Stimulated activated memory B cell treated with anti-CD40 and anti-IgM and Interleukin-4, amounts not matched to agents 10 μg/mL and 1 μg/mL and 100 μg/mL, for 72 hours (primary cell): ENCODE results near the gene C2CD4C.
A peak's percentile ranks its signal among the peaks of the same experiment; 100 is the strongest.

Experiments
- ATAC-seq: fragments of 150-1000 bp; cut with Tn5 transposase; 2 replicates; pipeline ENCODE4 v1.10.0; 2021
- H3K27ac Mint-ChIP-seq: one replicate; pipeline ENCODE4 v1.8.0; 2022; ENCODE audit warnings: mild to moderate bottlenecking, mixed read lengths
- H3K27me3 Mint-ChIP-seq: one replicate; pipeline ENCODE4 v1.8.0; 2022; ENCODE audit warnings: mixed read lengths
- H3K36me3 Mint-ChIP-seq: one replicate; pipeline ENCODE4 v1.8.0; 2022; ENCODE audit warnings: mixed read lengths
- H3K4me1 Mint-ChIP-seq: one replicate; pipeline ENCODE4 v1.8.0; 2022; ENCODE audit warnings: mixed read lengths
- H3K4me3 Mint-ChIP-seq: one replicate; pipeline ENCODE4 v1.8.0; 2022; ENCODE audit warnings: mild to moderate bottlenecking, moderate library complexity, mixed read lengths
- H3K9me3 Mint-ChIP-seq: one replicate; pipeline ENCODE4 v1.8.0; 2022; ENCODE audit warnings: mixed read lengths

C2CD4C gene

GRCh38 chr19:374183-374885, 34.6 kb downstream of the C2CD4C start:
- Mint-ChIP-seq H3K36me3 (no peaks in the 10 kb centered on the region), H3K4me1 (no peaks in the 10 kb centered on the region), H3K27ac (no peak overlapping the region), H3K4me3 (no peak overlapping the region), H3K9me3 (no peaks in the 10 kb centered on the region), H3K27me3 (peaks cover 68% of the 10 kb centered on the region)
- no peak for ATAC-seq

DNA sequence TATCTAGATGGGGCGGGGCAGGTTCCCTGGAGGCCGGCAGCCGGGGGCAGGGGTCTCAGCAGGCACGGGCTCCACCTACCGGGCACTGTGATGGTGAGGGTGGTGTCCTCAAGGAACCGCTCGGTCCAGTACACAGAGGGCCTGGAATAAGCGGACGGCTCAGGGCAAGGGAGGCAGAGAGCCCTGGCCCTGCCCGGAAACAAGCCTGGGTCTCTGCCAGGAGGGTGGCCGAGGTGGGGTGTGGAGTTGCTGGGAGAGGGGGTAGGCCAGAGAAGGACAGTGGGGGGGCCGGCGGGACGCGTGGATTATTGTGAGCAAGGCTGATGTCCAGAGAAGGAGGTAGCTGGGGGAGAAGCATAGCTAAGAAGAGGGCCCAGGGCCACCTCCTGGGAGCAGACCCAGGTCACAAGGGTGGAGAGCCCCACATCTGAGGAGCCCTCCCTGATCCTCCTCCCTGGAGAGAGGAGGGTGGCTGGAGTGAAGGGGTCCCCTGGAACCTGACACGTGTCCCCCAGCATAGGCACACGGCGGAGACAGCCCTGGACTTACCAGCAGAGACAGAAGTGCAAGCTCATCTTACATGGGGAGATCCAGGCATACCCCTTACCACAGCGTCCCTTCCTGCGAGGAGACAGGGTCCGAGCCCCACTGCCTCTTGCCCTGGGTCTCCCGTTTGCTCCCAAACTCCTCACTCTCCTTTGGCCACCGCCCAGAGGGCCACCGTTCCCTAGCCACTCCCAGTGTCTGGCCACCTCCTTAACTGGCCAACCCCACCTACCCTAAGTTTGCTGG, 35.4 kb downstream of the C2CD4C start:
- no peaks in the 10 kb centered on the region for H3K9me3 Mint-ChIP-seq
- no peak overlapping the region for H3K4me3 Mint-ChIP-seq
- no peaks in the 10 kb centered on the region for H3K36me3 Mint-ChIP-seq
- ATAC-seq = peak; percentile 13
- no peaks in the 10 kb centered on the region for H3K4me1 Mint-ChIP-seq
- H3K27me3 Mint-ChIP-seq = peaks cover 76% of the 10 kb centered on the region
- H3K27ac Mint-ChIP-seq = no peak overlapping the region

DNA sequence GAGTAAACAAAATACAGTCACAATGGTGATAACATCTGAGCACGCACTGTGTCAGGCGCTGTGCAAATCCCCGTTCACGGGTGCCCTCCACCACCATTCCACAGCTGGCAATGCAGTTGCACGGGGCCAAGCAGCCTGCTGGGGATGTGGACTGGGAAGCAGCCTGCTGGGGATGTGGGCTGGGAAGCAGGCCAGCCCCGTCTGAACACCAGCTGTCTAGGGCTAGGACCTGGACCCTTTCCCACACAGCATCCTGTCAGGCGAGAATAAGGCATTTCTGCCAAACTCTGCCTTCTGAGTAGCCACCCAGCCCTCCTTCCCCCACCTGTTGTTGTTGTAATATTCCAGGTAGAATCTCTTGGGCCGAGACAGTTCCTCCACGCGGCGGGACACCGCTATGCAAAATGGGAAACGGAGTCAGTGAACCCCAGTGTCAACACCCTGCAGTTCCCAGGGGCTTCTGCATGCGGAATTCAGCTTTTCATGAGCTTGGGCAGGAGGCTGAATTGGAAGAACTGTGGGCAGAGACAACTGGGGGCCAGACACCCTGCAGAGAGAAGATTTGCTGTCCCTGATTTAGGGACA, 36.5 kb downstream of the C2CD4C start:
- Mint-ChIP-seq H3K4me1 (no peaks in the 10 kb centered on the region), H3K9me3 (no peaks in the 10 kb centered on the region), H3K27me3 (peaks cover 74% of the 10 kb centered on the region), H3K4me3 (no peak overlapping the region), H3K36me3 (no peaks in the 10 kb centered on the region), H3K27ac (no peak overlapping the region)
- ATAC-seq = no peak

DNA sequence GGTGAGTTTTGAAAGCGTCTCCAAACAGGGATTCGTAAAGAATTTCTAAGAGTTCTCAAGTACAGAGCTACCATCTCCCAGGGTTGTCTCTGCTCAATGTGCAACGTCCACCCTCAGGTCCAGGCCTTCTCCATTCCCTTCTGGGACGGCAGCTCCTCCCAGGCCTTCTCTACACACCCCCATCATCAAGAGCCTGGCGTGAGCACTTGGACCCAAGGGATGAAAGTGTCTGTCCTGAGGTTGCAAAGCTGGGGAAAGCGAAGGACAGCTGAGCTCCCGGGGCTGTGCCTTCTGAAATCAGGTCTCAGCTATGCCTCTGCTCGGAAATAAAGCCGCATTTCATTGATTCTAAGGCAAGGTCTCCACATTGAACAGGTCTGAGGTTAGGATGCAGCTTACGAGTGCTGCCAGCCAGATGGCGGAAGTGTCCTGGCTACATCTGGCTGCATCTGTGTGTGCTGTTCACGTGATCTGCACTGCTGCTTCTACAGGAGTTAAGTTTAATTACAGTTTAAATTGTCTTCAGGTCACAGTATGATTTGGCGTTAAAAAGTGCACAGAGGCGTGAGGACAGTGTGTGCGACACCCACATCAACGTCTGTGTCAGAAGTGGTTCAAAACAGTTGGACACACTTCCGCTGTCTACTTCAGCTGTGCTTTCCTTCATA, 37.3 kb downstream of the C2CD4C start:
- Mint-ChIP-seq H3K36me3 (no peaks in the 10 kb centered on the region), H3K4me1 (no peaks in the 10 kb centered on the region), H3K27me3 (peaks cover 81% of the 10 kb centered on the region), H3K4me3 (no peak overlapping the region), H3K27ac (no peak overlapping the region), H3K9me3 (no peaks in the 10 kb centered on the region)
- ATAC-seq = no peak

GRCh38 chr19:370641-371330, 38.2 kb downstream of the C2CD4C start:
- Mint-ChIP-seq H3K27ac (no peak overlapping the region), H3K4me3 (no peak overlapping the region), H3K27me3 (peaks cover 76% of the 10 kb centered on the region), H3K9me3 (no peaks in the 10 kb centered on the region), H3K4me1 (no peaks in the 10 kb centered on the region), H3K36me3 (no peaks in the 10 kb centered on the region)
- ATAC-seq = no peak

GRCh38 chr19:369876-370275, 39.1 kb downstream of the C2CD4C start:
- ATAC-seq = no peak
- no peaks in the 10 kb centered on the region for H3K9me3 Mint-ChIP-seq
- peaks cover 67% of the 10 kb centered on the region for H3K27me3 Mint-ChIP-seq
- H3K27ac Mint-ChIP-seq = no peak overlapping the region
- no peaks in the 10 kb centered on the region for H3K36me3 Mint-ChIP-seq
- no peak overlapping the region for H3K4me3 Mint-ChIP-seq
- H3K4me1 Mint-ChIP-seq = no peaks in the 10 kb centered on the region

DNA sequence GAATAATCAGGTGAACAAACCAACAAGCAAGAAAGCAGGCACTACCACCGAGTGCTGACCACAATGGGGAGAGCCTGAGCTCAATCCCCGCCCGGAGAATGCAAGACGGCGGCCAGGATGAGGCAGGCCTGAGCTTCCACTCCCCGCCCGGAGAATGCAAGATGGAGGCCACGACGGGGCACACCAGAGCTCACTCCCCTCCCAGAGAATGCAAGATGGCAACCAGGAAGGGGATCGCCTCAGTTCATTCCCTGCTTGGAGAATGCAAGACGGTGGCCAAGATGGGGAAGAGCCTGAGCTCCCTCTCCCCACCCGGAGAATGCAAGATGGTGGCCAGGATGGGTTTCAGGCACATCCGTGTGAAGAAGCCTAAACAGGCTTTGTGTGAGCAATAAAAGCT, 39.7 kb downstream of the C2CD4C start:
- Mint-ChIP-seq H3K9me3 (no peaks in the 10 kb centered on the region), H3K27ac (no peak overlapping the region), H3K4me3 (no peak overlapping the region), H3K36me3 (no peaks in the 10 kb centered on the region), H3K27me3 (peaks cover 60% of the 10 kb centered on the region), H3K4me1 (no peaks in the 10 kb centered on the region)
- ATAC-seq = no peak

DNA sequence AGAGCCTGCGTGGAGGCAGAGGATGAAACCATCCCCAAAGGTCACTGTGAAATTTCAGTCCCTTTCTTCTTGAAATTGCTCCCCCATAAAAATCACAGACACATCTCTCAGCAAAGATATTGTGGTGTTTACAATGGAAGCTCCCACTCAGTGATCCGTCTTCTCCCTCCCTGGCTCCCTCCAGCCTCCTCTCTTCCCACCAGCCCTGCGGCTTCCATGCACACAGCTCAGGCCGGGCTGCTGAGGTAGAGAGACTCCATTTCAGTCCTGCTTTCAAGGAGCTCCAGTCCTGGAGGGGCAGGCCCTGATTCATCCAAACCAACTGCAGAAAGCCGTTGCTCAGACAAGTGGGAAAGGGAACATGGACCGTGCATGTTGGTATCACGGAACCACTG, 40.3 kb downstream of the C2CD4C start:
- Mint-ChIP-seq H3K27me3 (peaks cover 54% of the 10 kb centered on the region), H3K4me3 (no peak overlapping the region), H3K4me1 (no peaks in the 10 kb centered on the region), H3K9me3 (no peaks in the 10 kb centered on the region), H3K27ac (no peak overlapping the region), H3K36me3 (no peaks in the 10 kb centered on the region)
- no peak for ATAC-seq

GRCh38 chr19:367963-368629, 40.9 kb downstream of the C2CD4C start:
- Mint-ChIP-seq H3K4me1 (no peaks in the 10 kb centered on the region), H3K4me3 (no peak overlapping the region), H3K36me3 (no peaks in the 10 kb centered on the region), H3K9me3 (no peaks in the 10 kb centered on the region), H3K27me3 (peaks cover 49% of the 10 kb centered on the region), H3K27ac (no peak overlapping the region)
- ATAC-seq = no peak

DNA sequence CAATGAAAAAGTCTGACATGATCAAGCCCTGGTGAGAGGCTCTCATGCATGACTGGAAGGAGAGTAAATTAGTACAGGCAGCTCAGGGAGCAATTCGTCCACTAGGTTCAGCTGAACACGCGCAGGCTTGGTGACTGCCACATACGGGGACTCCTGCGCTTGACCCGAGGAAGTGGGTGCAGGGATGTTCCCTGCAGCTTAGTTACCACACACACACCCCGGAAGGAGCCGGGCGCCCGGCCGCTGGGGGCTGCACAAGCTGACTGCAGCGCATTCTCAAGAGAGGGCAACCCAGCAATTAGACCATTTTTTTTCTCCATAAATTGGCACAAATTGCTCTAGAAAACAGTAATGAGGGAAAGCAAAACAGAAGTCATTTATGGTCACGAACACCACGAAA, 41.4 kb downstream of the C2CD4C start:
- H3K9me3 Mint-ChIP-seq = no peaks in the 10 kb centered on the region
- H3K27me3 Mint-ChIP-seq = peaks cover 43% of the 10 kb centered on the region

DNA sequence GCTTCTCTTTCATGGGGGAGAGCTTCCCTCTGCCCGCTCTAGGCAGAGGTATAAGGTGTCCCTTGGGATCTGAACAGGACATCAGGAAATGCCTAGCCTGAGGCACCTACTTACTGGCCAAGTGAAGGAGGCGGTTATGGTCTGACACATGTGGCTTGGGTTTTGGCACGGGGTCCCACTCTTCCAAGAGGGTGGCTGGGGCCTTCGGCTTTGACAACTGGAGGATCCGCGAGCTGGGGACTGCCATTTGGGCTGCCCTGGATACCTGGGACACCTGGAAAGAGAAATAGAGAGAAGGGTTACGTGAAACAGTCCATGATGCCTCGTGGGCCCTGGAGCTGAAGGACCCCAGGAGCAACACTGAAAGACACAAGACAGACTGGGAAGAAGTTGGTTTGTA, 42.0 kb downstream of the C2CD4C start:
- no peak for ATAC-seq
- Mint-ChIP-seq H3K4me3 (no peak overlapping the region), H3K27me3 (peaks cover 37% of the 10 kb centered on the region), H3K36me3 (no peaks in the 10 kb centered on the region), H3K4me1 (no peaks in the 10 kb centered on the region), H3K9me3 (no peaks in the 10 kb centered on the region), H3K27ac (no peak overlapping the region)

More for the DNA sequence above, 41.4 kb downstream of the C2CD4C start:
- ATAC-seq = no peak
- no peaks in the 10 kb centered on the region for H3K36me3 Mint-ChIP-seq
- H3K4me3 Mint-ChIP-seq = no peak overlapping the region
- H3K4me1 Mint-ChIP-seq = no peaks in the 10 kb centered on the region
- no peak overlapping the region for H3K27ac Mint-ChIP-seq

DNA sequence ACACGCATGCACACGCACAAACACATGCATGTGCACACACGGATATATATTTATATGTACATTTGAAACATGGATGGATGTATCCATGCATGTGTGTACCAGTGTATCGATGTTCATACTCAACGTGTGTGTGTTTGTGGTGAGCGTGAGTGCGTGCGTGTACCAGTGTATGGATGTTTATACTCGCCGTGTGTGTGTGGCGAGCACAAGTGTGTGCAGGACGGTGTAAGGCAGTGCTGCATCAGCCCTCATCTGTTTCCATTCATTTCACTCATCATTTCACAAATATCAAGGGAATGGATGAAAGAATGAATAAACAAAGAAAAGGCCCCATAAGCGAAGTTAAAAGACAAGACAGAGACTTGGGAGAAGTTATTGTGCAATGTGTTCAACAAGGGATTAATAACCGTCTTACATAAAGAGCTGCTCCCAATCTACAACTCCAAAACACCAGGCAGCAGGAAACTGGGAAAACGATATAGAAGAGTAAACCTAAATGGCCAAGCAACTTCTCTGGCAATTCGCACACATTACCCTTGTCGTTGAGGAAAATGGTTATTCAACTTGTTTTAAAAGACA, 42.7 kb downstream of the C2CD4C start:
- H3K4me1 Mint-ChIP-seq = no peaks in the 10 kb centered on the region
- ATAC-seq = no peak
- H3K36me3 Mint-ChIP-seq = no peaks in the 10 kb centered on the region
- no peak overlapping the region for H3K4me3 Mint-ChIP-seq
- no peaks in the 10 kb centered on the region for H3K9me3 Mint-ChIP-seq
- peaks cover 31% of the 10 kb centered on the region for H3K27me3 Mint-ChIP-seq
- H3K27ac Mint-ChIP-seq = no peak overlapping the region

GRCh38 chr19:364496-365287, 44.3 kb downstream of the C2CD4C start:
- peaks cover 26% of the 10 kb centered on the region for H3K27me3 Mint-ChIP-seq
- H3K4me1 Mint-ChIP-seq = no peaks in the 10 kb centered on the region
- H3K9me3 Mint-ChIP-seq = no peaks in the 10 kb centered on the region
- no peak overlapping the region for H3K4me3 Mint-ChIP-seq
- no peaks in the 10 kb centered on the region for H3K36me3 Mint-ChIP-seq
- no peak for ATAC-seq
- no peak overlapping the region for H3K27ac Mint-ChIP-seq

GRCh38 chr19:362683-363082, 46.3 kb downstream of the C2CD4C start:
- Mint-ChIP-seq H3K9me3 (no peaks in the 10 kb centered on the region), H3K27me3 (peaks cover 10% of the 10 kb centered on the region), H3K27ac (no peak overlapping the region), H3K4me3 (no peak overlapping the region), H3K4me1 (no peaks in the 10 kb centered on the region), H3K36me3 (no peaks in the 10 kb centered on the region)
- ATAC-seq = no peak
